Activated CD4-positive, alpha-beta T cell treated with anti-CD3 and anti-CD28 coated beads, Interleukin-2, amount 10 ng/mL, durations not matched to agents 7 days and 5 days (primary cell): ENCODE results near the gene DDC. TPM values are rescaled to one million over a fixed set of nuclear protein-coding genes. Genes with fewer than 3 reads are reported as not detected.
A peak's percentile ranks its signal among the peaks of the same experiment; 100 is the strongest.

ENCODE experiments used
- CTCF ChIA-PET: fragments of 350-600 bp; sonication (Branson Sonifier 250); formaldehyde crosslinking; loops from one replicate; lab custom pipeline; 2021; ENCODE audit warnings: antibody characterized with exemption; lab: Charles Lee
- POLR2A ChIA-PET: fragments of 350-600 bp; sonication (Branson Sonifier 250); formaldehyde crosslinking; loops from one replicate; lab custom pipeline; 2021; ENCODE audit warnings: antibody characterized with exemption; lab: Charles Lee
- DNase-seq: peaks from one replicate; pipeline ENCODE4 v3.0.0-alpha.2; 2020
- H3K27ac Mint-ChIP-seq: one replicate; pipeline ENCODE4 v1.8.0; 2021; ENCODE audit warnings: mild to moderate bottlenecking, moderate library complexity, mixed read lengths
- H3K27me3 Mint-ChIP-seq: one replicate; pipeline ENCODE4 v1.8.0; 2021; ENCODE audit warnings: mixed read lengths
- H3K36me3 Mint-ChIP-seq: one replicate; pipeline ENCODE4 v1.8.0; 2021; ENCODE audit warnings: low read depth, mixed read lengths
- H3K4me1 Mint-ChIP-seq: one replicate; pipeline ENCODE4 v1.8.0; 2021; ENCODE audit warnings: mixed read lengths
- H3K4me3 Mint-ChIP-seq: one replicate; pipeline ENCODE4 v1.8.0; 2021; ENCODE audit warnings: mild to moderate bottlenecking, moderate library complexity, mixed read lengths
- H3K9me3 Mint-ChIP-seq: one replicate; pipeline ENCODE4 v1.8.0; 2021; ENCODE audit warnings: mixed read lengths
- total RNA-seq, 2 experiments: library from RNA; stranded (reverse); gene quantifications; one replicate each; pipeline ENCODE4 v1.2.3, GENCODE V29; 2021

The DDC gene
- not detected for total RNA-seq

- Mint-ChIP-seq H3K9me3 (no peaks in the 10 kb centered on the region), H3K27me3 (peaks cover 14% of the 10 kb centered on the region), H3K4me1 (no peaks in the 10 kb centered on the region), H3K27ac (no peak within 1 kb of the TSS), H3K36me3 (no peaks in the 10 kb centered on the region), H3K4me3 (no peak within 1 kb of the TSS)
- no peak for DNase-seq
- ChIA-PET POLR2A (no interaction called here), CTCF (no interaction called here)
Observed at GRCh38 chr7:50564640-50565558, at the start of gene DDC. Gene DDC, minus strand, starts transcription at chr7:50565405. Its CDS starts 21,320 bp downstream, at chr7:50544085.

DNA sequence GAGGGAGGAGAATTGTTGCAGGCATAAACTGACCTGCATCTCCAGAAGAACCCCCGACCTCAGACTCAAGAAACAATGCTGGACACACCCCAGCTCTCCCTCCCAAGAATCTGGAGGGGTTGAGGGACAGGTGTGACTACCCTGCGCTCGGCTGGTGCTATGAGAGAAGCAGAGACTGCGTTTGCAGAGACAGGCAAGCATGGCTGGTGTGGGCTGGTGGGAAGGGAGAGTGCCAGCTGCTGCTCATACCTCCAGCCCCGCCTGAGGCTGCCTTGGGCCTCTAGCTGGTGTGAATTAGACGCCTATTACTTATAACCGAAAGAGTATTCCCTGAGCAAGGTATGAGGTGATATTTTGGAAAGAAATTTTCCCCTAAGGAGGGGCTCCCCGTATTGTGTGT lies 48.3 kb upstream of the DDC start:
- peaks cover 6% of the 10 kb centered on the region for H3K27me3 Mint-ChIP-seq
- peaks cover 40% of the 10 kb centered on the region for H3K4me1 Mint-ChIP-seq
- peak overlapping the region; percentile 54 for H3K27ac Mint-ChIP-seq
- no peak for DNase-seq
- no peaks in the 10 kb centered on the region for H3K9me3 Mint-ChIP-seq
- POLR2A ChIA-PET: no interaction called here
- H3K36me3 Mint-ChIP-seq: peaks cover under 1% of the 10 kb centered on the region
- CTCF ChIA-PET: interaction anchor here (1.3 to 1.6 kb wide), 2 partner anchors 20 to 108 kb away, joined by 3 to 4 read pairs; no protein-coding TSS in a partner anchor
- no peak overlapping the region for H3K4me3 Mint-ChIP-seq

DNA sequence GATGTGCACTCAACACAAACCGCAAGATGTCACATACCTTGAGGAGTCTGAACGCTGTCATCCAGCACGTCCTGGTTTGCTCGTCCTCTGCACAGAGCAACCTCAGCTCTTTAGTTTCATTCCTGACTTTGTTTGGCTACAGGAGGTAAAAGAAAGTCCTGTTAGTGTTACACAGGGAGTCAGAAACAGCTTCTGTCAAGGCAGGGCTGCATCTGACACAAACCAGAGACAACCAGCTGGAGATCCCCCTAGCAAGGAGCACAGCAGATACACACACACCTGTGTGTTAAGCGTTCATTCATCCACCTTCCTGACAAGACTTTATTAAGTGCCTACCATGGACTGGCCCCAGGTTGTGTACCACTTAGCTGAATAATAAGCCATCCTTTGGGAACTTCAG lies 47.5 kb upstream of the DDC start:
- H3K4me1 Mint-ChIP-seq: peaks cover 47% of the 10 kb centered on the region
- ChIA-PET POLR2A (no interaction called here), CTCF (interaction anchor here (1.3 to 2.3 kb wide), 3 partner anchors 10 to 107 kb away, joined by 3 to 9 read pairs (median 4); no protein-coding TSS in a partner anchor)
- DNase-seq: no peak
- H3K27me3 Mint-ChIP-seq: peaks cover 6% of the 10 kb centered on the region
- H3K27ac Mint-ChIP-seq: no peak overlapping the region
- H3K36me3 Mint-ChIP-seq: peaks cover 8% of the 10 kb centered on the region
- H3K9me3 Mint-ChIP-seq: peaks cover 7% of the 10 kb centered on the region
- no peak overlapping the region for H3K4me3 Mint-ChIP-seq

GRCh38 chr7:50610521-50611277 lies 45.5 kb upstream of the DDC start:
- Mint-ChIP-seq H3K27ac (peak overlapping the region; percentile 80), H3K9me3 (peaks cover 14% of the 10 kb centered on the region), H3K36me3 (peaks cover 16% of the 10 kb centered on the region), H3K4me3 (no peak overlapping the region), H3K27me3 (peaks cover 7% of the 10 kb centered on the region), H3K4me1 (peaks cover 51% of the 10 kb centered on the region)
- peak; percentile 78 for DNase-seq
- ChIA-PET POLR2A (no interaction called here), CTCF (interaction anchor here (1.0 to 2.3 kb wide), 2 partner anchors 12 to 23 kb away, joined by 3 to 9 read pairs; no protein-coding TSS in a partner anchor)

- Mint-ChIP-seq H3K9me3 (peaks cover 14% of the 10 kb centered on the region), H3K4me3 (no peak overlapping the region), H3K27ac (peak overlapping the region; percentile 1), H3K36me3 (peaks cover 16% of the 10 kb centered on the region), H3K4me1 (peaks cover 38% of the 10 kb centered on the region), H3K27me3 (peaks cover 5% of the 10 kb centered on the region)
- CTCF ChIA-PET: interaction anchor here (0.6 to 3.7 kb wide), 3 partner anchors 10 to 498 kb away, joined by 3 to 13 read pairs (median 3); no protein-coding TSS in a partner anchor
- DNase-seq: peak; percentile 43
- POLR2A ChIA-PET: interaction anchor here (0.6 kb wide), 1 partner anchor 138 kb away, joined by 3 read pairs; no protein-coding TSS in a partner anchor
Observed at GRCh38 chr7:50608196-50608906, 43.1 kb upstream of the DDC start.

GRCh38 chr7:50607524-50608125 lies 42.4 kb upstream of the DDC start:
- Mint-ChIP-seq H3K4me1 (peaks cover 38% of the 10 kb centered on the region), H3K27me3 (peaks cover 5% of the 10 kb centered on the region), H3K27ac (peak overlapping the region; percentile 34), H3K9me3 (peaks cover 14% of the 10 kb centered on the region), H3K4me3 (no peak overlapping the region), H3K36me3 (peaks cover 16% of the 10 kb centered on the region)
- DNase-seq: no peak
- ChIA-PET CTCF (interaction anchor here (0.6 to 3.7 kb wide), 4 partner anchors 10 to 499 kb away, joined by 3 to 13 read pairs (median 4); no protein-coding TSS in a partner anchor), POLR2A (no interaction called here)

- Mint-ChIP-seq H3K4me3 (no peak overlapping the region), H3K27ac (no peak overlapping the region), H3K9me3 (peaks cover 14% of the 10 kb centered on the region), H3K36me3 (peaks cover 16% of the 10 kb centered on the region), H3K4me1 (peaks cover 24% of the 10 kb centered on the region), H3K27me3 (peaks cover 2% of the 10 kb centered on the region)
- no peak for DNase-seq
- CTCF ChIA-PET: no interaction called here
- POLR2A ChIA-PET: no interaction called here
Observed at GRCh38 chr7:50605059-50605458, 39.9 kb upstream of the DDC start.

DNA sequence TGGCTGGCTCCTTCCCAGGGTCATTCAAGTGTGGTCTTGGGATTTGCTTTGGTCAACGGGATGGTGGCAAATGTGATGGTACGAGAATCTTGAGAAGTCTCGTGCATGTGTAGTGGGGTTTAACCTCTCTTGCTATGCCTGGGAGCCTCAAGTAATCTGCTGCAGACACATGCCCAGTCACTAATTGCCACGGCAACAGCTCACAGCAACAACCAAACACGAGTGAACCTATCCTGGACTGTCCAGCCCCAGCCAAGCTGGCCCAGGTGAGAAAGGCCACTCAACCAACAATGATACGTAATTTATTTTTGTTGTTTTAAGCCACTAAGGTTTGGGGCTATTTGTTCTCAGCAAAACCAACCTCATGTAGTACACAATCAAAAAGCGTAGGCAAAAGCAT lies 38.1 kb upstream of the DDC start:
- H3K36me3 Mint-ChIP-seq: peaks cover 14% of the 10 kb centered on the region
- H3K9me3 Mint-ChIP-seq: peaks cover 13% of the 10 kb centered on the region
- H3K4me1 Mint-ChIP-seq: peaks cover 11% of the 10 kb centered on the region
- peaks cover 2% of the 10 kb centered on the region for H3K27me3 Mint-ChIP-seq
- H3K27ac Mint-ChIP-seq: no peak overlapping the region
- H3K4me3 Mint-ChIP-seq: no peak overlapping the region
- DNase-seq: no peak
- CTCF ChIA-PET: interaction anchor here (1.4 kb wide), 1 partner anchor 16 kb away, joined by 5 read pairs; no protein-coding TSS in a partner anchor
- POLR2A ChIA-PET: no interaction called here

- Mint-ChIP-seq H3K4me1 (peaks cover 20% of the 10 kb centered on the region), H3K9me3 (no peaks in the 10 kb centered on the region), H3K36me3 (no peaks in the 10 kb centered on the region), H3K4me3 (no peak overlapping the region), H3K27me3 (no peaks in the 10 kb centered on the region), H3K27ac (no peak overlapping the region)
- DNase-seq: no peak
- CTCF ChIA-PET: interaction anchor here (2.5 to 2.8 kb wide), 2 partner anchors 9 to 10 kb away, joined by 6 to 13 read pairs; no protein-coding TSS in a partner anchor
- POLR2A ChIA-PET: no interaction called here
Observed at GRCh38 chr7:50599385-50599784, 34.2 kb upstream of the DDC start.

DNA sequence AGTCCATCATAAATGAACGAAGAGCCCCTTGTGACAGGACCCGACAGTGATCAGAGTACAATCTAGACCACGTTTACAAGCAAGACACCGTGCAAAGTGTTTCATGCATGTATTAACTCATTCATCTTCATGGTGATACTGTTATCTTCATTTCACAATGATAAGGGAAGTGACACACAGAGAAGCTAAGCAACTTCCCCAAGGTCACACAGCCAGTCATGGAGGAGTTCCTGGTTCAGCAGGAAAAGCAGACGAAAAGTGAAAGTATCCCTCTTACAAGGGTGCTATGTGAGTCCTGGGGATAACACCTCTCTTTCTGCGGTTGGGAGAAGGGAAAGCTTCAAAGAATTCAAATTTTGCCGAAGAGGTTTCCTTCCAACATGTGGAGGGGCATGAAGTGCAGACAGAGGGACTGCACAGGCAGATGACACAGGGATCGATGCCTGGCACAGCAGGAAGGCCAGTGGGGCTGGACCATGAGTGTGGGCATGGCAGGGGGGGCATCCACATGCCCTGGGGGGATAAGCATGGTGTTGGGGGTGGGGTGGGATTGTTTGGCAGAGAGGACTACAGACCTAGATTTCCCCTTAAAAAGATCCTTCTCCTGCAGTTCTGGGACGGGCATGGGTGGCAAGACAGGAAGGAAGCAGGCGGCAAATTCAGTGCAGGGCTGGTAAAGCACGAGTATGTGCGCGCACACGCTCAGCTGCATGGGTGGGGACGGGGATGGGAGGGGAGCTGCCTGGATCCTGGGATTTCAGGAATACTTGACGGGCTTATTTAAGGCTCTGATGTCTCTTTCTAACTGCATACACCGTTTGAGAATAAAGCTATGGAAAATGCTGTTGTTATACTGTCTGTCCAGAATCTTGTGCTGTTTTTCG lies 33.5 kb upstream of the DDC start:
- DNase-seq: no peak
- peaks cover 24% of the 10 kb centered on the region for H3K4me1 Mint-ChIP-seq
- no peaks in the 10 kb centered on the region for H3K9me3 Mint-ChIP-seq
- ChIA-PET POLR2A (no interaction called here), CTCF (interaction anchor here (1.1 to 2.8 kb wide), 3 partner anchors 9 to 17 kb away, joined by 4 to 13 read pairs (median 6); no protein-coding TSS in a partner anchor)
- no peak overlapping the region for H3K4me3 Mint-ChIP-seq
- H3K27me3 Mint-ChIP-seq: no peaks in the 10 kb centered on the region
- H3K27ac Mint-ChIP-seq: no peak overlapping the region
- H3K36me3 Mint-ChIP-seq: no peaks in the 10 kb centered on the region

- POLR2A ChIA-PET: no interaction called here
- H3K4me3 Mint-ChIP-seq: no peak overlapping the region
- no peak for DNase-seq
- H3K27me3 Mint-ChIP-seq: no peaks in the 10 kb centered on the region
- H3K36me3 Mint-ChIP-seq: no peaks in the 10 kb centered on the region
- H3K9me3 Mint-ChIP-seq: no peaks in the 10 kb centered on the region
- CTCF ChIA-PET: no interaction called here
- peaks cover 24% of the 10 kb centered on the region for H3K4me1 Mint-ChIP-seq
- no peak overlapping the region for H3K27ac Mint-ChIP-seq
Observed at GRCh38 chr7:50596484-50596883, 31.3 kb upstream of the DDC start.
